ENCODE data around the gene VRK1. TPM values are rescaled to one million over a fixed set of nuclear protein-coding genes. Genes with fewer than 3 reads are reported as not detected.
"Not testable (repeated sequence)": the region's sequence is repeated elsewhere in the genome, so short reads cannot be mapped to it uniquely, and the experiment has no call there.

VRK1 gene
- polyA plus RNA-seq, 3 donors = 5.5 to 14.3 (median 13.2) TPM

DNA sequence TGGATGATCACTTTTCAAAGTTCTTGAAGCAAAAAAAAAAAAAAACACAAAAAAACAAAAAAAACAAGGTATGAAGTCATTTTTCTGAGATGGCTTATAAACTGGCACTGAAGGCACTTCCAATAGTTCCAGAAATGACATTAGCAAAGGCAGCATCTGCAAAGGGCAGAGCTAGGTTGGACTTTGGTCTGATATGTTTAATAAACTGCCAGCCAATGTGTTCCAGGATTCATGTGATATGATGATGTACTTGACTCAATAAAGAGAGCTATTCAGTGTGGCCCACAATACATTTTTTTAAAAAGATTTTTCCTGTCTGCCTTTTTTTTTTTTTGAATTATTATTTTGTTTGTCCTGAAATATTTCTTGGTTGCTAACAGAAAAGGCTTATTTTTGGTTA lies 79.6 kb downstream of the VRK1 start:
- H2AFZ ChIP-seq (ENCODE audit: insufficient read depth, low read depth, low read length, poor library complexity, severe bottlenecking) = no peak overlapping the region
- no peaks in the 10 kb centered on the region for H3K9me3 ChIP-seq (replicated peaks in 1 of 2; ENCODE audit: control insufficient read depth in 1 of 2, insufficient read depth in 1 of 2, low read length in 2 of 2)
- no peaks in the 10 kb centered on the region for H3K27me3 ChIP-seq (ENCODE audit: control insufficient read depth in 2 of 2, insufficient read depth in 2 of 2, low read length in 2 of 2)
- H3K79me2 ChIP-seq (ENCODE audit: insufficient read depth, low read length) = no peaks in the 10 kb centered on the region
- H4K20me1 ChIP-seq (ENCODE audit: insufficient read depth, low read length) = no peaks in the 10 kb centered on the region
- Mint-ChIP-seq H3K4me3 (no peak overlapping the region), H3K27ac (no peak overlapping the region), H3K4me1 (no peaks in the 10 kb centered on the region), H3K36me3 (peaks cover 43 to 61% of the 10 kb centered on the region in 2 donors), H3K9me3 (peaks cover 0 to 4% (median 0%) of the 10 kb centered on the region in 7 donors), H3K27me3 (ENCODE audit: low read depth in 3 of 3) (no peaks in the 10 kb centered on the region)
- TF ChIP-seq, protein P1, sequence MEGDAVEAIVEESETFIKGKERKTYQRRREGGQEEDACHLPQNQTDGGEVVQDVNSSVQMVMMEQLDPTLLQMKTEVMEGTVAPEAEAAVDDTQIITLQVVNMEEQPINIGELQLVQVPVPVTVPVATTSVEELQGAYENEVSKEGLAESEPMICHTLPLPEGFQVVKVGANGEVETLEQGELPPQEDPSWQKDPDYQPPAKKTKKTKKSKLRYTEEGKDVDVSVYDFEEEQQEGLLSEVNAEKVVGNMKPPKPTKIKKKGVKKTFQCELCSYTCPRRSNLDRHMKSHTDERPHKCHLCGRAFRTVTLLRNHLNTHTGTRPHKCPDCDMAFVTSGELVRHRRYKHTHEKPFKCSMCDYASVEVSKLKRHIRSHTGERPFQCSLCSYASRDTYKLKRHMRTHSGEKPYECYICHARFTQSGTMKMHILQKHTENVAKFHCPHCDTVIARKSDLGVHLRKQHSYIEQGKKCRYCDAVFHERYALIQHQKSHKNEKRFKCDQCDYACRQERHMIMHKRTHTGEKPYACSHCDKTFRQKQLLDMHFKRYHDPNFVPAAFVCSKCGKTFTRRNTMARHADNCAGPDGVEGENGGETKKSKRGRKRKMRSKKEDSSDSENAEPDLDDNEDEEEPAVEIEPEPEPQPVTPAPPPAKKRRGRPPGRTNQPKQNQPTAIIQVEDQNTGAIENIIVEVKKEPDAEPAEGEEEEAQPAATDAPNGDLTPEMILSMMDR (IDR thresholded peaks at IDR 0.05) = no peak
- no peak overlapping the region for H3K27ac ChIP-seq (ENCODE audit: low read depth in 1 of 2, low read length in 2 of 2)
- no peak overlapping the region for H3K9ac ChIP-seq (ENCODE audit: insufficient read depth, low read length, poor library complexity, severe bottlenecking)
- no peak for DNase-seq
- no peak overlapping the region for H3K4me3 ChIP-seq (replicated peaks in 1 of 3; ENCODE audit: low read depth in 2 of 3, low read length in 3 of 3)
- peaks cover 20 to 59% of the 10 kb centered on the region in 2 donors for H3K36me3 ChIP-seq (replicated peaks in 1 of 2; ENCODE audit: control insufficient read depth in 1 of 2, insufficient read depth in 2 of 2, low read length in 2 of 2)
- no peak overlapping the region for H3K4me2 ChIP-seq (replicated peaks; ENCODE audit: extremely low read depth, low read length, poor library complexity, severe bottlenecking)
- H3K4me1 ChIP-seq (ENCODE audit: control insufficient read depth in 1 of 2, insufficient read depth in 2 of 2, low read length in 2 of 2) = no peaks in the 10 kb centered on the region
- intact Hi-C loops (cut with micrococcal nuclease) = no loop called here

DNA sequence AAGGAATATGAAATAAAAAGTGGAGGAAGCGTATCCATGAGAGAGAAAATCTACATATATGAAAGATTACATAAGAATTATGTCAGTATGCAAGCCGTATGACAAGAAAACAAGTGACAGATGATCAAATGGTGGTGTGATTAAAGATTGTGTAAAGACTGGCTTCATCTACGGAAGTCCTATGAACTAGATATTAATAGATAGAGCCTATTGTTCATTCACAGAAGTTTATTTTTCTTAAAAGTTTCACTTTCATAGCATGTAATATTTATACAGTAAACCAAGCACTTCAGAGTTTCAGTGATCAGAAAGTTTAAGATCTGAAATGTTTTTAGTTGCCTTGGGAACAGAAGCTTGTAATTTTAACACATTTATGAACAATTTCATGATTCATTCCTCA lies 84.5 kb downstream of the VRK1 start:
- Histone ChIP-seq H3K4me1 (ENCODE audit: control insufficient read depth in 1 of 2, insufficient read depth in 2 of 2, low read length in 2 of 2) (no peaks in the 10 kb centered on the region), H3K4me2 (replicated peaks; ENCODE audit: extremely low read depth, low read length, poor library complexity, severe bottlenecking) (no peak overlapping the region), H3K9me3 (replicated peaks in 1 of 2; ENCODE audit: control insufficient read depth in 1 of 2, insufficient read depth in 1 of 2, low read length in 2 of 2) (no peaks in the 10 kb centered on the region), H4K20me1 (ENCODE audit: insufficient read depth, low read length) (no peaks in the 10 kb centered on the region), H3K79me2 (ENCODE audit: insufficient read depth, low read length) (no peaks in the 10 kb centered on the region), H3K4me3 (replicated peaks in 1 of 3; ENCODE audit: low read depth in 2 of 3, low read length in 3 of 3) (no peak overlapping the region), H3K9ac (ENCODE audit: insufficient read depth, low read length, poor library complexity, severe bottlenecking) (no peak overlapping the region), H2AFZ (ENCODE audit: insufficient read depth, low read depth, low read length, poor library complexity, severe bottlenecking) (no peak overlapping the region), H3K36me3 (replicated peaks in 1 of 2; ENCODE audit: control insufficient read depth in 1 of 2, insufficient read depth in 2 of 2, low read length in 2 of 2) (peaks cover 23 to 38% of the 10 kb centered on the region in 2 donors), H3K27me3 (ENCODE audit: control insufficient read depth in 2 of 2, insufficient read depth in 2 of 2, low read length in 2 of 2) (no peaks in the 10 kb centered on the region), H3K27ac (ENCODE audit: low read depth in 1 of 2, low read length in 2 of 2) (no peak overlapping the region)
- H3K27me3 Mint-ChIP-seq (ENCODE audit: low read depth in 3 of 3) = no peaks in the 10 kb centered on the region
- WGBS (ENCODE audit: insufficient coverage) = no CpG with 5 or more reads among the region's 3 CpGs
- peaks cover 0 to 3% (median 0%) of the 10 kb centered on the region in 7 donors for H3K9me3 Mint-ChIP-seq
- intact Hi-C loops (cut with micrococcal nuclease) = no loop called here
- H3K36me3 Mint-ChIP-seq = peaks cover 37 to 44% of the 10 kb centered on the region in 2 donors
- no peak overlapping the region for H3K4me3 Mint-ChIP-seq
- TF ChIP-seq, protein P1 (IDR thresholded peaks at IDR 0.05) = no peak
- no peaks in the 10 kb centered on the region for H3K4me1 Mint-ChIP-seq
- H3K27ac Mint-ChIP-seq = no peak overlapping the region
- no peak for DNase-seq

DNA sequence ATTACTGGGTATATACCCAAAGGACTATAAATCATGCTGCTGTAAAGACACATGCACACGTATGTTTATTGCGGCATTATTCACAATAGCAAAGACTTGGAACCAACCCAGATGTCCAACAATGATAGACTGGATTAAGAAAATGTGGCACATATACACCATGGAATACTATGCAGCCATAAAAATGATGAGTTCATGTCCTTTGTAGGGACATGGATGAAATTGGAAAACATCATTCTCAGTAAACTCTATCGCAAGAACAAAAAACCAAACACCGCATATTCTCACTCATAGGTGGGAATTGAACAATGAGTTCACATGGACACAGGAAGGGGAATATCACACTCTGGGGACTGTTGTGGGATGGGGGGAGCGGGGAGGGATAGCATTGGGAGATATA lies 86.8 kb downstream of the VRK1 start:
- peaks cover 31 to 32% of the 10 kb centered on the region in 2 donors for H3K36me3 Mint-ChIP-seq
- H3K4me1 Mint-ChIP-seq; H4K20me1 ChIP-seq (ENCODE audit: insufficient read depth, low read length); H3K4me3 ChIP-seq (replicated peaks in 1 of 3; ENCODE audit: low read depth in 2 of 3, low read length in 3 of 3); H3K27me3 ChIP-seq (ENCODE audit: control insufficient read depth in 2 of 2, insufficient read depth in 2 of 2, low read length in 2 of 2); DNase-seq; H3K9me3 Mint-ChIP-seq; H2AFZ ChIP-seq (ENCODE audit: insufficient read depth, low read depth, low read length, poor library complexity, severe bottlenecking); H3K4me3 Mint-ChIP-seq; H3K9me3 ChIP-seq (replicated peaks in 1 of 2; ENCODE audit: control insufficient read depth in 1 of 2, insufficient read depth in 1 of 2, low read length in 2 of 2); H3K27ac ChIP-seq (ENCODE audit: low read depth in 1 of 2, low read length in 2 of 2); H3K9ac ChIP-seq (ENCODE audit: insufficient read depth, low read length, poor library complexity, severe bottlenecking); H3K4me2 ChIP-seq (replicated peaks; ENCODE audit: extremely low read depth, low read length, poor library complexity, severe bottlenecking); H3K27me3 Mint-ChIP-seq (ENCODE audit: low read depth in 3 of 3); H3K79me2 ChIP-seq (ENCODE audit: insufficient read depth, low read length); intact Hi-C loops (cut with micrococcal nuclease); H3K27ac Mint-ChIP-seq; H3K4me1 ChIP-seq (ENCODE audit: control insufficient read depth in 1 of 2, insufficient read depth in 2 of 2, low read length in 2 of 2): not testable (repeated sequence)
- peaks cover 17 to 28% of the 10 kb centered on the region in 2 donors for H3K36me3 ChIP-seq (replicated peaks in 1 of 2; ENCODE audit: control insufficient read depth in 1 of 2, insufficient read depth in 2 of 2, low read length in 2 of 2)
- WGBS (ENCODE audit: insufficient coverage) = no CpG with 5 or more reads among the region's 5 CpGs

Data from CD14-positive monocyte (primary cell).